ENCODE measurements around the gene TCF7L2.

GRCh38 chr10:112996462-112996861, 46.4 kb downstream of the TCF7L2 start:
- TF ChIP-seq CTCF (IDR thresholded peaks at IDR 0.05) (no peak), POLR2AphosphoS5 (IDR thresholded peaks at IDR 0.05; ENCODE audit: low read depth, low read length) (no peak), REST (IDR thresholded peaks at IDR 0.05; ENCODE audit: insufficient read depth in 1 of 2, low read depth in 2 of 2, low read length in 1 of 2) (no peak), TCF7L2 (IDR thresholded peaks at IDR 0.05; ENCODE audit: low read depth, low read length) (no peak)
